GM12878 (cell line): ENCODE results near the gene MB. TPM values are rescaled to one million over a fixed set of nuclear protein-coding genes. Genes with fewer than 3 reads are reported as not detected.

Source experiments
- ATAC-seq: fragments of 200-7000 bp; cut with Tn5 transposase; 3 replicates; pipeline ENCODE4 v1.9.1; 2020; ENCODE audit warnings: mild to moderate bottlenecking, moderate library complexity
- BruUV-seq: library from RNA; stranded (reverse); fragments of 400-500 nt; replicated peaks from 2 replicates; lab custom pipeline; 2021; lab: Mats Ljungman, UMichigan
- CTCF ChIA-PET: fragments of 300-600 bp; sonication (Branson Sonifier 250); formaldehyde crosslinking; extraction: SDS; loops from one replicate; lab custom pipeline; 2021; ENCODE audit warnings: inconsistent platforms; lab: Yijun Ruan, JAX
- POLR2A ChIA-PET: fragments of 350-600 bp; formaldehyde crosslinking; extraction: SDS; loops from one replicate; lab custom pipeline; 2021; ENCODE audit warnings: inconsistent platforms; lab: Charles Lee
- RAD21 ChIA-PET: fragments of 300-600 bp; sonication (Branson Sonifier 250); formaldehyde crosslinking; loops from one replicate; lab custom pipeline; 2023; ENCODE audit warnings: antibody characterized with exemption; ENCODE audit not compliant: unreplicated experiment; lab: Charles Lee
- SMC1A ChIA-PET: fragments of 300-600 bp; sonication (Branson Sonifier 250); formaldehyde crosslinking; loops from one replicate; lab custom pipeline; 2023; ENCODE audit not compliant: unreplicated experiment, uncharacterized antibody; lab: Charles Lee
- DNase-seq: peaks from one replicate; pipeline ENCODE4 v3.0.0-alpha.2; 2011; ENCODE audit warnings: low read depth, low spot score
- FAIRE-seq: peaks from 3 replicates; lab custom pipeline; 2011; peaks lifted over from hg19 to GRCh38; lab: Jason Lieb, UNC
- H2AFZ ChIP-seq: 2 replicates; pipeline ENCODE4 v1.6.0; 2011; ENCODE audit warnings: low read depth, low read length, control low read depth; ENCODE audit not compliant: control insufficient read depth
- H3K27ac ChIP-seq: 2 replicates; pipeline ENCODE4 v1.5.1; 2011; ENCODE audit warnings: control low read depth; ENCODE audit not compliant: control insufficient read depth, insufficient read depth
- H3K27me3 ChIP-seq, 2 experiments: replicated peaks in 1 of 2; 2 replicates each; pipeline versions ENCODE4 v1.6.0 to v1.6.1; 2011; ENCODE audit warnings: low read length in 1 of 2; ENCODE audit not compliant: control insufficient read depth in 2 of 2, insufficient read depth in 2 of 2
- H3K36me3 ChIP-seq, 2 experiments: 2 replicates each; pipeline ENCODE4 v1.5.1; 2011; ENCODE audit warnings: low read length in 1 of 2; ENCODE audit not compliant: control insufficient read depth in 2 of 2, insufficient read depth in 2 of 2
- H3K4me1 ChIP-seq: 2 replicates; pipeline ENCODE4 v1.6.1; 2011; ENCODE audit warnings: mild to moderate bottlenecking, low read length, moderate library complexity, mixed read lengths; ENCODE audit not compliant: control insufficient read depth, insufficient read depth
- H3K4me2 ChIP-seq: 2 replicates; pipeline ENCODE4 v1.6.0; 2011; ENCODE audit warnings: control low read depth; ENCODE audit not compliant: control insufficient read depth, insufficient read depth
- H3K4me3 ChIP-seq: fragments of 200-600 bp; sonication (generic); 2 replicates; pipeline ENCODE4 v1.5.1; 2016
- H3K79me2 ChIP-seq: 2 replicates; pipeline ENCODE4 v1.6.0; 2011; ENCODE audit warnings: low read length; ENCODE audit not compliant: control insufficient read depth, insufficient read depth
- H3K9ac ChIP-seq: 2 replicates; pipeline ENCODE4 v1.8.0; 2011; ENCODE audit warnings: low read length, control low read depth, mixed read lengths; ENCODE audit not compliant: control insufficient read depth, insufficient read depth
- H3K9me3 ChIP-seq: replicated peaks from 3 replicates; pipeline ENCODE4 v1.5.1; 2011; ENCODE audit warnings: mild to moderate bottlenecking, low read length; ENCODE audit not compliant: control insufficient read depth, insufficient read depth
- H4K20me1 ChIP-seq: 2 replicates; pipeline ENCODE4 v1.6.0; 2011; ENCODE audit not compliant: control insufficient read depth, insufficient read depth
- BCL11A ChIP-seq: IDR thresholded peaks from 2 replicates; pipeline ENCODE4 v1.6.1; 2011; ENCODE audit warnings: low read depth, low read length
- DPF2 ChIP-seq: fragments of 450-650 bp; IDR thresholded peaks from 2 replicates; pipeline ENCODE4 v1.6.1; 2017; ENCODE audit warnings: mild to moderate bottlenecking
- ESRRA ChIP-seq: IDR thresholded peaks from 2 replicates; pipeline ENCODE4 v1.6.1; 2012; ENCODE audit warnings: mild to moderate bottlenecking, low read length, improper control_type of control experiment
- KAT2A ChIP-seq: conservative IDR thresholded peaks from 2 replicates; pipeline ENCODE4 v1.6.1; 2011; ENCODE audit warnings: low read depth, low read length; ENCODE audit not compliant: control insufficient read depth
- NRF1 ChIP-seq: conservative IDR thresholded peaks from 2 replicates; pipeline ENCODE4 v1.6.1; 2011; ENCODE audit warnings: mild to moderate bottlenecking, low read depth, low read length, improper control_type of control experiment
- RELA ChIP-seq: fragments of 450-650 bp; IDR thresholded peaks from 2 replicates; pipeline ENCODE4 v1.8.0; 2014; ENCODE audit warnings: borderline replicate concordance; ENCODE audit not compliant: partially characterized antibody
- SMAD1 ChIP-seq: fragments of 450-650 bp; IDR thresholded peaks from 2 replicates; pipeline ENCODE4 v1.6.1; 2018; ENCODE audit warnings: mild to moderate bottlenecking, low read depth; ENCODE audit not compliant: partially characterized antibody
- SPI1 ChIP-seq: IDR thresholded peaks from 2 replicates; pipeline ENCODE4 v1.6.1; 2011; ENCODE audit warnings: low read depth, mild to moderate bottlenecking, low read length, moderate library complexity, borderline replicate concordance; ENCODE audit not compliant: insufficient read depth
- SREBF1 ChIP-seq: IDR thresholded peaks from 2 replicates; pipeline ENCODE4 v1.6.1; 2012; ENCODE audit warnings: mild to moderate bottlenecking, low read length
- STAT1 ChIP-seq: fragments of 450-650 bp; conservative IDR thresholded peaks from 2 replicates; pipeline ENCODE4 v1.6.1; 2014; ENCODE audit warnings: antibody characterized with exemption, mild to moderate bottlenecking
- SUPT20H ChIP-seq: IDR thresholded peaks from 2 replicates; pipeline ENCODE4 v1.6.1; 2011; ENCODE audit warnings: low read depth, mild to moderate bottlenecking, low read length, moderate library complexity, borderline replicate concordance; ENCODE audit not compliant: control insufficient read depth
- TARDBP ChIP-seq: IDR thresholded peaks from 2 replicates; pipeline ENCODE4 v1.6.1; 2016; ENCODE audit warnings: borderline replicate concordance
- ZNF687 ChIP-seq: fragments of 450-650 bp; IDR thresholded peaks from 2 replicates; pipeline ENCODE4 v1.6.1; 2017; ENCODE audit warnings: mild to moderate bottlenecking, moderate library complexity
- WGBS: methylation state at CpG from one replicate; pipeline ENCODE4 v1.1.6; 2016; ENCODE audit warnings: low lambda C conversion rate; ENCODE audit not compliant: insufficient replicate concordance, insufficient coverage; ENCODE audit errors: missing lambda C conversion rate; 5-methylcytosine and 5-hydroxymethylcytosine counted together
- in situ Hi-C: fragments of 300-500 bp; cut with MboI; formaldehyde crosslinking; loops from 9 replicates; pipeline ENCODE4 v1.14.3; 2018; ENCODE audit warnings: mixed read lengths
- intact Hi-C: fragments of 100-400 bp; cut with micrococcal nuclease; formaldehyde crosslinking; loops from one replicate; pipeline ENCODE4 v1.14.2; 2022; ENCODE audit not compliant: unreplicated experiment
- polyA plus RNA-seq, 11 experiments: library from polyadenylated mRNA; depleted of rRNA in 4 of 11; unstranded in 6 of 11; stranded (reverse) in 5 of 11; fragments of >200 nt; fragmentation: Nextera tagmentation in 4 of 11; fragmentation: Illumina TruSeq in 1 of 11; extraction: Ambion mirVana in 4 of 11; extraction: Trizol in 1 of 11; gene quantifications; 1 replicate in 1 of 11; 2 replicates in 10 of 11; pipeline versions ENCODE4 v1.2.1 to v1.2.3, GENCODE V29; 2011 to 2016; ENCODE audit warnings: inconsistent platforms in 2 of 11, missing spikeins in 2 of 11, low read depth in 1 of 11
- total RNA-seq, 4 experiments: library from RNA; depleted of rRNA in 3 of 4; stranded (reverse); fragments of >200 nt in 3 of 4; fragmentation: Illumina TruSeq in 1 of 4; extraction: Trizol in 1 of 4; gene quantifications; 2 replicates each; pipeline versions ENCODE4 v1.2.1 to v1.2.3, GENCODE V29; 2013 to 2021
- TF ChIP-seq, protein P1 (sequence below): fragments of 450-650 bp; conservative IDR thresholded peaks from 2 replicates; pipeline ENCODE4 v1.6.1; 2017; ENCODE audit warnings: mild to moderate bottlenecking, moderate library complexity

Gene MB
- total and polyA plus RNA-seq, 10 of the 15 experiments (the other 5 are each of a cell fraction or from before 2014, with no cell fraction given): 0.09 to 0.41 (median 0.23) TPM; not detected in 3

DNA sequence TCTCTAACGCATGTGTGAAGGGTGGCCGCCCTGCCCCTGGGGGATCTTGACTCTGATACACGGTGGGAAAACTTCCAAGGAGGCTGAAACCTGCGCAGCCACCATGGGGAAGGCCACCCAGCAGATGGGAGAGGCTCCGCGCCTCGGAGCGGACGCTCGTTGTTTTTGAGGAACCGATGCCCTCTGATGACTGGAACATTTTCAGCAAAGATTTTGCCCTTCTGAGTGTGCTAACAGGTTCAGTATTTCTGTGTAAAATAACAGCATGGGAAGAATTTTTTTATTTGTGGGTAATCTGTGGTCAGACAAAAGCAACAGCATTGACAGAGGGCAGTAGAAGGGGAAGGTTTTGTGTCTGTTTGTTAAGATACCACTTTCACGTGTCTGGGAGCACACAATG, 16.7 kb downstream of the MB start:
- FAIRE-seq: no peak
- SMC1A ChIA-PET: no interaction called here
- BruUV-seq: no TSS peak

DNA sequence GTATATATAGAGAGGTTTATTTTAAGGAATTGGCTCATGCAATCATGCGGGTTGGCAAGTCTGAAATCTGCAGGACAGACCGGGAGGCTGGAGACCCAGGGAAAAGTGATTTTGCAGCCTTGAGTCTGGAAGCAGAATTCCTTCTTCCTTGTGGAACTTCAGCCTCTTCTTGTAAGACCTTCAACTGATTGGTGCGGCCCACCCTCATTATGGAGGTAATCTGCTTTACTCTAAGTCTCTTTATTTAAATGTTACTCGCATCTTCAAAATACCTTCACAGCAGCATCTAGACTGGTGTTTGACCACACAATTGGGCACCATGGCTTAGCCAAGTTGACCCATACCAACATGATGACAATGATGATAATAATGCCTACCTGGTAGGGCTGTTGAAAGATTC, 17.8 kb downstream of the MB start:
- no peak for DNase-seq
- in situ Hi-C loops: no loop called here
- no peak for ATAC-seq
- FAIRE-seq: no peak
- ChIA-PET RAD21 (no interaction called here), CTCF (no interaction called here), POLR2A (no interaction called here), SMC1A (no interaction called here)
- 79% methylated on average over 4 of the region's 4 CpGs for WGBS
- Histone ChIP-seq H3K27me3 (no peaks in the 10 kb centered on the region), H3K4me1 (no peaks in the 10 kb centered on the region), H3K9ac (no peak overlapping the region), H2AFZ (no peak overlapping the region), H3K4me2 (no peak overlapping the region), H3K36me3 (no peaks in the 10 kb centered on the region), H3K4me3 (no peak overlapping the region), H3K27ac (no peak overlapping the region), H3K79me2 (no peaks in the 10 kb centered on the region), H4K20me1 (no peaks in the 10 kb centered on the region), H3K9me3 (no peaks in the 10 kb centered on the region)
- BruUV-seq: no TSS peak
- intact Hi-C loops: no loop called here
- TF ChIP-seq SMAD1 (no peak), TARDBP (no peak), ZNF687 (no peak), RELA (no peak), SREBF1 (no peak), BCL11A (no peak), NRF1 (no peak), SUPT20H (no peak), ESRRA (no peak), DPF2 (no peak), STAT1 (no peak)
- TF ChIP-seq, protein P1, sequence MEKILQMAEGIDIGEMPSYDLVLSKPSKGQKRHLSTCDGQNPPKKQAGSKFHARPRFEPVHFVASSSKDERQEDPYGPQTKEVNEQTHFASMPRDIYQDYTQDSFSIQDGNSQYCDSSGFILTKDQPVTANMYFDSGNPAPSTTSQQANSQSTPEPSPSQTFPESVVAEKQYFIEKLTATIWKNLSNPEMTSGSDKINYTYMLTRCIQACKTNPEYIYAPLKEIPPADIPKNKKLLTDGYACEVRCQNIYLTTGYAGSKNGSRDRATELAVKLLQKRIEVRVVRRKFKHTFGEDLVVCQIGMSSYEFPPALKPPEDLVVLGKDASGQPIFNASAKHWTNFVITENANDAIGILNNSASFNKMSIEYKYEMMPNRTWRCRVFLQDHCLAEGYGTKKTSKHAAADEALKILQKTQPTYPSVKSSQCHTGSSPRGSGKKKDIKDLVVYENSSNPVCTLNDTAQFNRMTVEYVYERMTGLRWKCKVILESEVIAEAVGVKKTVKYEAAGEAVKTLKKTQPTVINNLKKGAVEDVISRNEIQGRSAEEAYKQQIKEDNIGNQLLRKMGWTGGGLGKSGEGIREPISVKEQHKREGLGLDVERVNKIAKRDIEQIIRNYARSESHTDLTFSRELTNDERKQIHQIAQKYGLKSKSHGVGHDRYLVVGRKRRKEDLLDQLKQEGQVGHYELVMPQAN: no peak

More for the DNA sequence above, 16.7 kb downstream of the MB start:
- no peak overlapping the region for H2AFZ ChIP-seq
- 44% methylated on average over 12 of the region's 12 CpGs for WGBS
- H3K36me3 ChIP-seq: no peaks in the 10 kb centered on the region
- H3K4me2 ChIP-seq: no peak overlapping the region
- H3K4me1 ChIP-seq: no peaks in the 10 kb centered on the region
- POLR2A ChIA-PET: no interaction called here
- H3K9ac ChIP-seq: no peak overlapping the region
- TF ChIP-seq SPI1: no peak
- no peak for TF ChIP-seq KAT2A
- no peak for TF ChIP-seq TARDBP
- ATAC-seq (no peak), DNase-seq (no peak)
- no peaks in the 10 kb centered on the region for H3K79me2 ChIP-seq
- intact Hi-C loops (no loop called here), in situ Hi-C loops (no loop called here)
- H3K27me3 ChIP-seq: no peaks in the 10 kb centered on the region
- no peak overlapping the region for H3K4me3 ChIP-seq
- no peak overlapping the region for H3K27ac ChIP-seq
- RAD21 ChIA-PET: no interaction called here
- CTCF ChIA-PET: no interaction called here
- H4K20me1 ChIP-seq: no peaks in the 10 kb centered on the region
- H3K9me3 ChIP-seq: no peaks in the 10 kb centered on the region
